Right lobe of liver (tissue), 4 donors: ENCODE data around the gene TMEM174.

Source experiments
- POLR2A ChIP-seq: fragments of 450-650 bp; IDR thresholded peaks from one replicate; pipeline ENCODE4 v1.6.1; 2017; ENCODE audit warnings: antibody characterized with exemption, mild to moderate bottlenecking
- TF ChIP-seq, protein P1 (sequence below), 4 donors: fragments of 200-600 bp in 3 of 4; fragments of 450-650 bp in 1 of 4; IDR thresholded peaks; one replicate each; pipeline versions ENCODE4 v1.5.1 to v1.8.0; 2016 to 2022; ENCODE audit warnings: antibody characterized with exemption in 4 of 4, mild to moderate bottlenecking in 2 of 4
- donor health status: DM: no; HTN: no; CAD: no.
- donor health status: DM: no; HTN: no; CAD: no.
- donor health status: DM: no; HTN: yes; CAD: no.

DNA sequence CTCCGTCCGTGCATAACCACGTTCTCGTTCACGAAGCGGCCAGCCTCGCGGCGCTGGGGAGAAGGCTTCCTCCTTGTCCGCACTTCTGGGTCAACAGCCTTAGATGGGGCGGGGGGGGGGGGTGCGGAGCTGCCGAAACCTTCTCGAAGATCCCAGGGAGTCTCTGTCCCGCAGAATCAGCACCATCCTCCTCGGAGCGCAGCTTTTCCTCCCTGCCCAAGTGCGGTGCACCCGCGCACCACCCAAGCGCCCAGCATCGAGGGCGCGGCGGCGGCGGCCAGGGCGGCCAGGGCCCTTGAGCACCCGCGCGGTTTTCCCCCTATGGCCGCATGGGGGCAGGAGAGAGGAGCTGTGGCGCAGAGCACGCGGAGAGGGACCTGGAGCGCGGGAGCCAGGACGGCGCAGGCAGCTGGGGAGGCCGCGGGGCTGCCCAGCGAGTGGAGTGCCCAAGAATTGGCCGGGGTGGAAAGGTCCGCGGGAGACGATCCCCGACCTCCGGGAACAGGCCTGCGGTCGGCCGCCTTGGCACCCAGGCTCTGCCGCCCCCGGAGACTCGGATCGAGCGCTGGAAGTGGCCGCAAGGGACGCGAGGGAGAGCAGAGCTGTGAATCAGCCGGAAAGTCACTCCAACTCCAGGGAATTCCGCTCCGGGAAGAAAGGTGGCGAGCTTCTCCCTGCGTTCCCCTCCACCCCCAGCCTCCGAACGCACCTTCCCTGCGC, 43.1 kb downstream of the TMEM174 start:
- TF ChIP-seq, protein P1, sequence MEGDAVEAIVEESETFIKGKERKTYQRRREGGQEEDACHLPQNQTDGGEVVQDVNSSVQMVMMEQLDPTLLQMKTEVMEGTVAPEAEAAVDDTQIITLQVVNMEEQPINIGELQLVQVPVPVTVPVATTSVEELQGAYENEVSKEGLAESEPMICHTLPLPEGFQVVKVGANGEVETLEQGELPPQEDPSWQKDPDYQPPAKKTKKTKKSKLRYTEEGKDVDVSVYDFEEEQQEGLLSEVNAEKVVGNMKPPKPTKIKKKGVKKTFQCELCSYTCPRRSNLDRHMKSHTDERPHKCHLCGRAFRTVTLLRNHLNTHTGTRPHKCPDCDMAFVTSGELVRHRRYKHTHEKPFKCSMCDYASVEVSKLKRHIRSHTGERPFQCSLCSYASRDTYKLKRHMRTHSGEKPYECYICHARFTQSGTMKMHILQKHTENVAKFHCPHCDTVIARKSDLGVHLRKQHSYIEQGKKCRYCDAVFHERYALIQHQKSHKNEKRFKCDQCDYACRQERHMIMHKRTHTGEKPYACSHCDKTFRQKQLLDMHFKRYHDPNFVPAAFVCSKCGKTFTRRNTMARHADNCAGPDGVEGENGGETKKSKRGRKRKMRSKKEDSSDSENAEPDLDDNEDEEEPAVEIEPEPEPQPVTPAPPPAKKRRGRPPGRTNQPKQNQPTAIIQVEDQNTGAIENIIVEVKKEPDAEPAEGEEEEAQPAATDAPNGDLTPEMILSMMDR (IDR thresholded peaks at IDR 0.05), result peak; percentile 75 to 85 (median 77)
- TF ChIP-seq POLR2A, result no peak
